Left renal cortex interstitium (tissue), 4 donors: ENCODE results near the gene BAZ1B. TPM values are rescaled to one million over a fixed set of nuclear protein-coding genes. Genes with fewer than 3 reads are reported as not detected.
"Not testable (repeated sequence)": the region's sequence is repeated elsewhere in the genome, so short reads cannot be mapped to it uniquely, and the experiment has no call there.

Experiments
- DNase-seq, 4 donors: peaks; one replicate each; pipeline ENCODE4 v3.0.0-alpha.2; 2013; ENCODE audit warnings: low read depth in 4 of 4, low spot score in 2 of 4, missing footprints in 1 of 4
- polyA plus RNA-seq, 4 donors: library from polyadenylated mRNA; unstranded; fragments of 120-200 nt; gene quantifications; one replicate each; pipeline ENCODE4 v1.2.1, GENCODE V29; 2013; ENCODE audit not compliant: insufficient read length in 4 of 4

The BAZ1B gene
- polyA plus RNA-seq, 4 donors: 67.5 to 78.7 (median 72.7) TPM

- DNase-seq: no peak
Observed at GRCh38 chr7:73432676-73433075, 89.4 kb downstream of the BAZ1B start.

DNA sequence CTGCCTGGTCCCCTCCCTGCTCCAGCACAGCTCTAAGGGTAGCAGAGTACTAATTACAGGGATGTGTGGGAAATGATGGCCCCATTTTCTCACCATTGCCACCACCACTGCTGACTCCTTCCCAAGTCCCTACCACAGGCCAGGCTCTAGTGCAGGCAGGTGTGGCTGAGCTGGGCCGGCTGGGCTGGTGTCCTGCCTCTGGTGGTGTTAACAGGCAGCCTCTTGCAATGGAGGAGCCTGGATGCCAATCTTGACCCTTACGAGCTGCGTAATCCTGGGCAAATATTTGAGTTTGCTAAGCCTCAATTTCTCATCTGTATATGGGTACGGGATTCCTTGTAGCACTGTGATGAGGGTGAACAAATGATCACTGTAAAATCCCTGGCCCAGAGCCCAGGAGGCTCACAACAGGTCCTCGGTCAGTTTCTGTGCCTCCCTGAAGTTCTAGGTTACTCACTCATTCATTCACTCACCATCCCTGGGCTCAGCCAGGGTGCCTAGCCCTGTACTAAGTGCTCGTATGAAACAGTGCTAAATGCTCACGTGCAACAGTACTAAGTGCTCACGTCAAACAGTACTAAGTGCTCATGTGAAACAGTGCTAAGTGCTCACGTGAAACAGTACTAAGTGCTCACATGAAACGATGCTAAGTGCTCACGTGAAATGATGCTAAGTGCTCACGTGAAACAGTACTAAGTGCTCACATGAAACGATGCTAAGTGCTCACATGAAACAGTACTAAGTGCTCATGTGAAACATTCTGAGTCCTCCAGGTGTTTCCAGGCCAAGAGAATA is 90.9 kb downstream of the BAZ1B start:
- DNase-seq: no peak

DNA sequence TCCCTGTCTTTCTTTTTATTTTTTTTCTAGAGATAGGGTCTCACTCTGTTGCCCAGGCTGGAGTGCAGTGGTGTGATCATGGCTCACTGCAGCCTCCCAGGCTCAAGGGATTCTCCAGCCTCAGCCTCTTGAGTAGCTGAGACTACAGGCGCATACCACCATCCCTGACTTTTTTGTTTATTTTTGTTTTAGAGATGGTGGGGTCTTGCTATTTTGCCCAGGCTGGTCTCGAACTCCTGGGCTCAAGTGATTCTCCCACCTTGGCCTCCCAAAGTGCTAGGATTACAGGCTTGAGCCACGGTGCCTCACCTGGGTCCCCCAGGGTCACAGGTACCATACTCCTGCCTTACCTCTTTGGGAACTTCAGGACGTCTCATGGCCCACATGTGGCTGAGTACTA is 91.6 kb downstream of the BAZ1B start:
- DNase-seq: not testable (repeated sequence)

DNA sequence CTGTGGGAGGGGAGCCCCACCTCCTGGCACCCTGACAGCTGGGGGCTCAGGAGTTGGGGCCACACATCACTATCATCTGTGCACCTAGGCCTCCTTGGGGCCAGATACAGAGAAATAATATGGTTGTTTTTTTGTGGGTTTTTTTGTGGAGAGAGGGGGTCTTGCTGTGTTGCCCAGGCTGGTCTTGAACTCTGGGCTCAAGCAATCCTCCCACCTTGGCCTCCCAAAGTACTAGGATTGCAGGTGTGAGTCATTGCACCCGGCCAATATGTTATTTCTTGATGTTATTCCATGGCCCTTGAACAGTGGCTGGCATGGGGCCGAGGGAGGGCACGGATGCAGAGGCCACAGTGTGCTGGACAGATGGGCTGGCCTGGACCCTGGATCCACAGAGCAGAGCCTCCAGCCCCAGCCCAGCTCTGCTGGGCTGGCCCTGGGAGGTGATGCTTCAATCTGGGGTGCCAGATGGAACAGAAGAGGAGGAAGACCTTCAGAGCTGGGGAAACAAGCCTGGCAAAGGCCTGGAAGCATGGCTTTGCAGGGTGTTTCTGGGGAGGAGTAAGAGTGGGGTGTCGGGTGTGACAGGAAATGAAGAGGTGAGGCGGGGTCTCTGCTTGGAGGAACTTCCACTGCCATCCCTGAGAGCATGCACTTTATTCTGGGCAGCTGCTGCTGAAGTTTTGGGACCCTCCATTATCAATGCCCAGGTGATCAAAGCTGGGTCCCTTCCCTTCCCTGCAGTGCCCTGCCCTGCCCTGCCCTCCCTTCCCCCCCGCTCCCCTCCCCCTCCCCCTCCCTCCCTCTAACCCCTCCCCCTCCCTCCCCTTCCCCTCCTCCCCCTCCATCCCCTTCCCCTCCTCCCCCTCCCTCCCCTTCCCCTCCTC is 92.2 kb downstream of the BAZ1B start:
- DNase-seq: no peak

- DNase-seq: no peak
Observed at GRCh38 chr7:73429215-73429614, 92.9 kb downstream of the BAZ1B start.

DNA sequence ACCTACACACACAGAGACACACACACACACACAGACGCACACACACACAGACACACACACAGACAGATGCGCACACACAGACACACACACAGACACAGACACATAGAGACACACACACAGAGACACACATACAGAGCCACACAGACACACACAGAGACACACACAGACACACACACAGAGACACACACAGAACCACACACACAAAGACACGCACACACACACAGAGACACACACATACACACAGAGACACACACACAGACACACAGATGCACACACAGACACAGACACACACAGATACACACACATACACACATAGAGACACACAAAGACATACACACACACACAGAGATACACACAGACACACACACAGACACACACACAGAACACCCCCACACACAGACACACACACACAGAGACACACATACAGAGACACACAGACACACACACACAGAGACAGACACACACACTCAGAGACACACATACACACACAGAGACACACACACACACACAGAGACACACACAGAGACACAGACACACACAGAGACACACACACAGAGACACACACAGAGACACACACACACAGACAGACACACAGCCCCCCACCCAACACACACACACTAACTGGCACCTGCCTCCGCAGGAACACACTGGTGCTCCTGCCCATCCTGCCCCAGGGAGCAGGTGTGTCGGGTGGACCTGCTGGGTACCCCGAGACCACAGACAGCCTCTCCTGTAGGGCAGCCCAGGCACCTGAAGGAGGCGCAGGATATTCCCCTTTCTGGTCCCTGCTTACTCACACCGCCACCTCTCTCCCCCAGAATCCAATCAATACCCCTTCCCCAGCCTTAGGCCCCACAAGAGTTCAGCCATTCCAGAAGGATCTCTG is 93.9 kb downstream of the BAZ1B start:
- DNase-seq: no peak

GRCh38 chr7:73426016-73426415 is 96.1 kb downstream of the BAZ1B start:
- DNase-seq: no peak

- DNase-seq: no peak
Observed at GRCh38 chr7:73425356-73425983, 96.6 kb downstream of the BAZ1B start.

DNA sequence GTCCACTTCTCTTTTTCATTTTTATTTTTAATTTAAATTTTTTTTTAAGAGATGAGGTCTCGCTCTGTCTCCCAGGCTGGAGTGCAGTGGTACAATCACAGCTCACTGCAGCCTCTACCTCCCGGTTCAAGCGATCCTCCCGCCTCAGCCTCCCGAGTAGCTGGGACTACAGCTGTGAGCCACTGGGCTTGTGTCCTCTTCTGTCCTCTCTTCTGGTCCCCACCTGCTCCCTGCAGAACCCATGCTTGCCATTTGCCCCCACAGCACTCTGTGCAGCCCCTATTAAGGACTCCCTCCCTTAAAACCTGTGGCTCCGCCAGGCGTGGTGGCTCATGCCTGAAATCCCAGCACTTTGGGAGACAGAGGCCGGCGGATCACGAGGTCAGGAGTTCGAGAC is 97.6 kb downstream of the BAZ1B start:
- no peak for DNase-seq

- DNase-seq: no peak
Observed at GRCh38 chr7:73423519-73424488, 98.3 kb downstream of the BAZ1B start.

DNA sequence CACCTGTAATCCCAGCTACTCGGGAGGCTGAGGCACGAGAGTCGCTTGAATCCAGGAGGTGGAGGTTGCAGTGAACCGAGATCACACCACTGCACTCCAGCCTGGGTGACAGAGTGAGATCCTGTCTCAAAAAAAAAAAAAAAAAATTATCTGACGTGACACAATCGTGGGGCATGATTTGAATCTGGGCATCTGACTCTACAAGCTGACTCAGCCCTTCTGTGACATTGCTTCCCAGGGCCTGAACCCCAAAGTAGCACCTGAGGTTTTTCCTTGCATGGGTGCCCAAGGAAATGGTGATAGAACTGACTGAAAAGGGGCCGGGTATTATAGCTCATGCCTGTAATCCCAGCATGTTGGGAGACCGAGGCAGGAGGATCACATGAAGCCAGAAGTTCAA is 101.5 kb downstream of the BAZ1B start:
- DNase-seq: not testable (repeated sequence)

DNA sequence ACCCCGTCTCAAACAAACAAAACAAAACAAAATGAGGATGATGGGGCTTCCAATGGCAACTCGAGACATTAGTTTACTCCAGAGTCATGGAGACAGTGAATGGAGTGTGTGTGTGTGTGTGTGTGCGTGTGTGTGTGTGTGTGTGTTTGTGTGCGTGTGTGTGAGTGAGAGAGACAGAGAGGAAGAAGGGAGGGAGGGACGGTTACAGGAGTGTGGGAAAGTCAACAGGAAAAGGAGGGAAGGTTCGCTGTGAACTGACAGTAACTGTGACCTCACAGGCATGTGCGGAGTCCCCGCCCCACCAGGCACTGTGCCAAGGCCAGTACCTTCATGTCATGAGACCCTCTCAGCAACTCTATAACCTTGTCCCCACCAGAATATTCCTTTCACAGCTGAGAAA is 102.1 kb downstream of the BAZ1B start:
- DNase-seq: not testable (repeated sequence)

GRCh38 chr7:73418113-73418703 is 103.9 kb downstream of the BAZ1B start:
- no peak for DNase-seq

GRCh38 chr7:73410541-73411131 is 111.5 kb downstream of the BAZ1B start:
- DNase-seq: not testable (repeated sequence)

DNA sequence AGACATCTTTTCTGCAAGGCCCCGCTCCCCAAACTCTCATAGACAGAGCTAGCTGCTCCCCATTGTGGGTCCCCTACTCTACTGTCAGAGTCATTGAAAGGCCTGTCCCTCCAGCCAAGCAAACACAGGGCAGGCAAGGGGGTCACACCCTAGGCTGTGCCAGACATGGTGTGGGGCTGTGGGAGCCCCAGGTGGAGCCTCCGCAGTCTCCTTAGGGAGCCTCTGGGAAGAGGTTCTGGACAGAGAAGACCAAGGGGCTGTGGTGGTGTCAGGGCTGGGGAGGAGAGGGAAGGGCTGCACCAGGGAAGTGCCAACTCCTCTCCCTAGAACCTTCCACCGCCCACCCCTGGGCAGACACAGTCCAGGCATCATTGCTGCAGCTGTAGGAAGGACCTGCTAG is 117.2 kb downstream of the BAZ1B start:
- not testable (repeated sequence) for DNase-seq

- peak in 1 of 4 donors; percentile 69 for DNase-seq
Observed at GRCh38 chr7:73399185-73400050, 122.7 kb downstream of the BAZ1B start.
